SK-N-SH (cell line): ENCODE results near the gene THSD7B.

Source experiments
- EZH2phosphoT487 ChIP-seq: fragments of 200-600 bp; sonication (generic); IDR thresholded peaks from 2 replicates; pipeline ENCODE4 v1.6.1; 2017; ENCODE audit warnings: low read depth, mixed run types, mild to moderate bottlenecking, antibody characterized with exemption, moderate library complexity, borderline replicate concordance
- JUND ChIP-seq: IDR thresholded peaks from 2 replicates; pipeline ENCODE4 v1.4.0; 2012
- POLR2AphosphoS5 ChIP-seq: IDR thresholded peaks from 2 replicates; pipeline ENCODE4 v1.6.1; 2012; ENCODE audit warnings: low read depth, low read length
- TF ChIP-seq, protein P1 (sequence below): fragments of 200-600 bp; sonication (generic); IDR thresholded peaks from 2 replicates; pipeline ENCODE4 v1.6.1; 2017; ENCODE audit warnings: antibody characterized with exemption, mild to moderate bottlenecking, moderate library complexity

DNA sequence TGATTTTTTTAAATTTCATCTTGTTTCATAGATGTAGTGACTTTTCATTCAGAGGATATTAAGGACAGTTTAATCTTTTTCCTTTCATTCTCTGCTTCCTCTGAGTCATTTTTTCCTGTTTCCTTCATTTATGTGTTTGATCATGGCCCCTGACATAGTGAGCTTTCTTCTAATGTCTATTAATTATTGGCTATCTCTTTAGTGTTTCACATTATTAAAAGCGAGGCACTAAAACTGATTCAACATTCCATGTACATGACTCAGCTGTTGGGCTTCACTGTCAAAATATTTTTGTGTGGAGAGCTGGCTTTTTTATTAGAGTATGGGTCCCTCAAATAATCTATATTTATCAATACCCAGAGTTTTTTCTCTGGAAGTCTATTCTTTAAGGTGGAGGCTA, 125.8 kb downstream of the THSD7B start:
- TF ChIP-seq JUND: no peak
- no peak for TF ChIP-seq POLR2AphosphoS5
- TF ChIP-seq, protein P1, sequence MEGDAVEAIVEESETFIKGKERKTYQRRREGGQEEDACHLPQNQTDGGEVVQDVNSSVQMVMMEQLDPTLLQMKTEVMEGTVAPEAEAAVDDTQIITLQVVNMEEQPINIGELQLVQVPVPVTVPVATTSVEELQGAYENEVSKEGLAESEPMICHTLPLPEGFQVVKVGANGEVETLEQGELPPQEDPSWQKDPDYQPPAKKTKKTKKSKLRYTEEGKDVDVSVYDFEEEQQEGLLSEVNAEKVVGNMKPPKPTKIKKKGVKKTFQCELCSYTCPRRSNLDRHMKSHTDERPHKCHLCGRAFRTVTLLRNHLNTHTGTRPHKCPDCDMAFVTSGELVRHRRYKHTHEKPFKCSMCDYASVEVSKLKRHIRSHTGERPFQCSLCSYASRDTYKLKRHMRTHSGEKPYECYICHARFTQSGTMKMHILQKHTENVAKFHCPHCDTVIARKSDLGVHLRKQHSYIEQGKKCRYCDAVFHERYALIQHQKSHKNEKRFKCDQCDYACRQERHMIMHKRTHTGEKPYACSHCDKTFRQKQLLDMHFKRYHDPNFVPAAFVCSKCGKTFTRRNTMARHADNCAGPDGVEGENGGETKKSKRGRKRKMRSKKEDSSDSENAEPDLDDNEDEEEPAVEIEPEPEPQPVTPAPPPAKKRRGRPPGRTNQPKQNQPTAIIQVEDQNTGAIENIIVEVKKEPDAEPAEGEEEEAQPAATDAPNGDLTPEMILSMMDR: no peak
- TF ChIP-seq EZH2phosphoT487: no peak
